Chondrocyte (in vitro differentiated cells): Measurements from ENCODE around the gene ATP6V0D1. TPM values are rescaled to one million over a fixed set of nuclear protein-coding genes. Genes with fewer than 3 reads are reported as not detected.
"Not testable (repeated sequence)": the region's sequence is repeated elsewhere in the genome, so short reads cannot be mapped to it uniquely, and the experiment has no call there.

Experiments used
- DNase-seq: peaks from one replicate; pipeline ENCODE4 v3.0.0; 2021; ENCODE audit warnings: mixed read lengths, low spot score
- H3K27ac Mint-ChIP-seq: one replicate; pipeline ENCODE4 v1.8.0; 2021; ENCODE audit warnings: mild to moderate bottlenecking, moderate library complexity, mixed read lengths; ENCODE audit not compliant: unreplicated experiment
- H3K27me3 Mint-ChIP-seq: 2 replicates; pipeline ENCODE4 v1.8.0; 2021; ENCODE audit warnings: low read depth, mixed read lengths
- H3K36me3 Mint-ChIP-seq: 2 replicates; pipeline ENCODE4 v1.8.0; 2021; ENCODE audit warnings: low read depth, mixed read lengths
- H3K4me1 Mint-ChIP-seq: 2 replicates; pipeline ENCODE4 v1.8.0; 2021; ENCODE audit warnings: low read depth, mild to moderate bottlenecking, mixed read lengths
- H3K4me3 Mint-ChIP-seq: one replicate; pipeline ENCODE4 v1.8.0; 2021; ENCODE audit warnings: mild to moderate bottlenecking, moderate library complexity, mixed read lengths; ENCODE audit not compliant: unreplicated experiment
- H3K9me3 Mint-ChIP-seq: 2 replicates; pipeline ENCODE4 v1.8.0; 2021; ENCODE audit warnings: low read depth, mixed read lengths
- total RNA-seq: library from RNA; stranded (reverse); gene quantifications from 3 replicates; pipeline ENCODE4 v1.2.1, GENCODE V29; 2021
- TF ChIP-seq, protein P1 (sequence below): fragments of 200-600 bp; sonication (generic); IDR thresholded peaks from 2 replicates; pipeline ENCODE4 v1.5.0; 2021; ENCODE audit warnings: antibody characterized with exemption, mild to moderate bottlenecking, moderate library complexity

Gene ATP6V0D1
- total RNA-seq, 1 donor from 2014 or later: 85.5 TPM

- Mint-ChIP-seq H3K4me3 (no peak overlapping the region), H3K27me3 (no peaks in the 10 kb centered on the region), H3K36me3 (peaks cover 2% of the 10 kb centered on the region), H3K27ac (no peak overlapping the region), H3K4me1 (peaks cover 18% of the 10 kb centered on the region), H3K9me3 (no peaks in the 10 kb centered on the region)
- TF ChIP-seq, protein P1, sequence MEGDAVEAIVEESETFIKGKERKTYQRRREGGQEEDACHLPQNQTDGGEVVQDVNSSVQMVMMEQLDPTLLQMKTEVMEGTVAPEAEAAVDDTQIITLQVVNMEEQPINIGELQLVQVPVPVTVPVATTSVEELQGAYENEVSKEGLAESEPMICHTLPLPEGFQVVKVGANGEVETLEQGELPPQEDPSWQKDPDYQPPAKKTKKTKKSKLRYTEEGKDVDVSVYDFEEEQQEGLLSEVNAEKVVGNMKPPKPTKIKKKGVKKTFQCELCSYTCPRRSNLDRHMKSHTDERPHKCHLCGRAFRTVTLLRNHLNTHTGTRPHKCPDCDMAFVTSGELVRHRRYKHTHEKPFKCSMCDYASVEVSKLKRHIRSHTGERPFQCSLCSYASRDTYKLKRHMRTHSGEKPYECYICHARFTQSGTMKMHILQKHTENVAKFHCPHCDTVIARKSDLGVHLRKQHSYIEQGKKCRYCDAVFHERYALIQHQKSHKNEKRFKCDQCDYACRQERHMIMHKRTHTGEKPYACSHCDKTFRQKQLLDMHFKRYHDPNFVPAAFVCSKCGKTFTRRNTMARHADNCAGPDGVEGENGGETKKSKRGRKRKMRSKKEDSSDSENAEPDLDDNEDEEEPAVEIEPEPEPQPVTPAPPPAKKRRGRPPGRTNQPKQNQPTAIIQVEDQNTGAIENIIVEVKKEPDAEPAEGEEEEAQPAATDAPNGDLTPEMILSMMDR: no peak
- DNase-seq: no peak
Measured at GRCh38 chr16:67419931-67420330, 61.0 kb downstream of the ATP6V0D1 start.

DNA sequence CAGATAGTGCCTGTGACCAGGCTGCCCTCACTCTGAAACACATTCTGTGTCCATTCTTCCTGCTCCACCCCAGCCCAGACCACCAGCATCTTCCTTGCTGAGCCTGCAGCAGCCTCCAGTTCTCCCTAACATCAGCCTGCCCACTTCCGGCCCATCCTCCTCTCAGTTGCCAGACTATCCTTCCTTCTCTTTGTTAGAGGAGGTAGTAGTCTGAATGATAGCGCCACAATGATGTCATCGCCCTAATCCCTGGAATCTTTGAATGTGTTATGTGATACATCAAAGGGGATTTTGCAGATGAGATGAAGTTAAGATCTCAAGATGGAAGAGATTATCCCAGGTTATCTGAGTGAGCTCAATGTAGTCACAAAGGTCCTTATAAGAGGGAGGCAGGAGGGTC is 61.5 kb downstream of the ATP6V0D1 start:
- H3K27me3 Mint-ChIP-seq: no peaks in the 10 kb centered on the region
- H3K27ac Mint-ChIP-seq: no peak overlapping the region
- DNase-seq: no peak
- no peak overlapping the region for H3K4me3 Mint-ChIP-seq
- TF ChIP-seq, protein P1: no peak
- no peaks in the 10 kb centered on the region for H3K9me3 Mint-ChIP-seq
- H3K36me3 Mint-ChIP-seq: peaks cover 2% of the 10 kb centered on the region
- peaks cover 18% of the 10 kb centered on the region for H3K4me1 Mint-ChIP-seq

DNA sequence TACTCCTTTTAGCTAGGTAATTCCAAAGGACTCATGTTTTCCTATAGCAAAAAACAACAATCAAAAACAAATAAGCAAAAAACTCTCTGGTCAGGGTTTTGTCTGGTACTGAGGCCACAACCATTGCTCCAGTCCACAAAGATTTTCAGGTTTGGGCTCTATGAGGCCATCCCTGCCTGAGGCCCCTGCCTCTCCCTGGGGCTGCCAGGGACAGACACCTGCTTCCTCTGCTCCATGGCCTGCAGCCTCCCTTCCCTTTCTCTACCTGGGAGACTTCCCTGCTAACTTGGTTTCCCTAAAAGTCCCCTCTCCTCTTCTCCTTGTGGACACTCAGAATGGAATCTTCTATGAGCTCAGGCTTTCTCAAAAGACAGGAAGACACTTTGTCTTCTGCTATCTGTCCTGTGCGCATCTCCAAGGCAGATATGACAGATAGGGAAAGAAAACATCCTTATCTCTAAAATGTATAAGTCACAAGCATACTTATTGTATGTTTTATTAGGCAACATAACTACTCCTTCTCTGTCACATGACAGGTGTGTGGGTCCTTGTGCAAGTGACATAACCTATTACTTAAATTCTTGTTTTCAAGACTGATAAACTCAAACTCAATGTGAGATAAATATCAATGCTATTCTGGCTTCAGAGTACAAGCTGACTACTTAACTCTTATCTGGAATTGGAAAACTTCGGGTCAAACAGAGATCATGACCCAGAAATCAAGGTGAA is 63.5 kb downstream of the ATP6V0D1 start:
- Mint-ChIP-seq H3K27ac (peak overlapping the region; percentile 17), H3K4me3 (no peak overlapping the region)

DNA sequence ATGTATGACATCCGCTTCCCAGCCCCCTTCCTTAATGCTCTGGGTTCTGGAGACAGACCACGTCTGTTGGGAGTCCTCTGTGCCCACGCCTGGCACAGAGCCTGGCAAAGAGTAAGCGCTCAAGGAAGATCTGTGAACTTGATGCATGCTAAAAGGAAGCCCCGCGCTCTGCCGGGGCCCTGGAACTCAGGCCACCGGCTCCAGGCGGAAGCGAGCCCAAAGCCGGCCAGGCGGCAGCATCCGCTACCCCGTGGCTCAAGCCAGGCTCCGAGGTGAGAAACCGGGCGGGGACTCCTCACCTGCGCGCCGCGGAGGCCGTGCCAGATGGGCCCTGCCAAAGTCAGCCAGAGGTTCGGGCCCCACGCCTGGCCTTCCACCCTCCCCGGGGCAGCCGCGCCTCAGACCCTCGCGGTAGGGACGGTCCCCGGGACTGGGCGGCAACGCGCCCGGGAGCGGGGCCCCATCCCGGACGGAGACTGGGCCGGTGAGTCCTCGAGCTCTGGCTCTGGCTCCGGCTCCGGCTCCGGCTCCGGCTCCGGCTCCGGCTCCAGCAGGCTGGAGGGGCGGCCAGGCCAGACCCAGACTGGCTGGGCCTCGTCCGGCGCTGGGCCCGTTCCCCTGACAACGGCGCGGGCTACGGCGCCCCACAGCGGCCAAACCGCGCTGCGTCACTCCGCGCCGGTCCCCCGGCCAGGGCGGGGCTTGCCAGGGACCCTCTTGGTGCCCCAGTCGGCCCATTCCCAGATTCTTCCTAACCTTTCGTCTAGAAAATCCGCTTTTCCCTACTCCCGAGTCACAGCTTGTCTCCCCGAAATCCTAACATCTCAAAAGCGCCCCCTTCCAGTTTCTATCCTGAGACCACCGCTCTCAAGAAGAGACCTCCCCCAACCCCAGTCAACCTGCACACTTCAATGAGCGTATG is 64.8 kb downstream of the ATP6V0D1 start, which contains the start of gene ZDHHC1:
ZDHHC1 (minus strand) TSS at position 606 of the 922 bp plus-strand sequence. CDS start 8,702 bp downstream, outside the sequence.
- peak; percentile 92 for DNase-seq
- peak within 1 kb of the TSS; percentile 83 for H3K4me3 Mint-ChIP-seq
- peak within 1 kb of the TSS; percentile 80 for H3K27ac Mint-ChIP-seq
- peaks cover 9% of the 10 kb centered on the region for H3K4me1 Mint-ChIP-seq
- H3K36me3 Mint-ChIP-seq: peaks cover 2% of the 10 kb centered on the region
- no peaks in the 10 kb centered on the region for H3K9me3 Mint-ChIP-seq
- TF ChIP-seq, protein P1: peak; percentile 80
- no peaks in the 10 kb centered on the region for H3K27me3 Mint-ChIP-seq

More for the DNA sequence above, 63.5 kb downstream of the ATP6V0D1 start:
- H3K36me3 Mint-ChIP-seq: peaks cover 2% of the 10 kb centered on the region
- no peak for DNase-seq
- TF ChIP-seq, protein P1: no peak
- no peaks in the 10 kb centered on the region for H3K9me3 Mint-ChIP-seq
- peaks cover 9% of the 10 kb centered on the region for H3K4me1 Mint-ChIP-seq
- no peaks in the 10 kb centered on the region for H3K27me3 Mint-ChIP-seq

DNA sequence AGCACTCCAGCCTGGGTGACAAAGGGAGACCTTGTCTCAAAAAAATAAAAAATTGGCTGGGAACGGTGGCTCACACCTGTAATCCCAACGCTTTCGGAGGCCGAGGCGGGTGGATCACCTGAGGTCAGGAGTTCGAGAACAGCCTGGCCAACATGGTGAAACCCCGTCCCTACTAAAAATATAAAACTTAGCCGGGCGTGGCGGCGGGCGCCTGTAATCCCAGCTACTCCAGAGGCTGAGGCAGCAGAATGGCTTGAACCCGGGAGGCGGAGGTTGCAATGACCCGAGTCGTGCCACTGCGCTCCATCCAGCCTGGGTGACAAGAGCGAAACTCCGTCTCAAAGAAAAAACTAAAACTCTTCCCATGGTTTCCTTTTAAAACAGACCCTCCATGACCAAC is 65.5 kb downstream of the ATP6V0D1 start:
- not testable (repeated sequence) for H3K4me1 Mint-ChIP-seq, H3K9me3 Mint-ChIP-seq, DNase-seq, H3K36me3 Mint-ChIP-seq, H3K27me3 Mint-ChIP-seq
- Mint-ChIP-seq H3K27ac (peak overlapping the region; percentile 80), H3K4me3 (peak overlapping the region; percentile 83)
